GM18520 (cell line): ENCODE results near the gene CXCL8.
"Not testable (repeated sequence)": the region's sequence is repeated elsewhere in the genome, so short reads cannot be mapped to it uniquely, and the experiment has no call there.

ENCODE experiments used
- ATAC-seq: cut with Tn5 transposase; IDR thresholded peaks from one replicate; pipeline ENCODE4 v1.9.1; 2021; ENCODE audit not compliant: unreplicated experiment

CXCL8 gene

DNA sequence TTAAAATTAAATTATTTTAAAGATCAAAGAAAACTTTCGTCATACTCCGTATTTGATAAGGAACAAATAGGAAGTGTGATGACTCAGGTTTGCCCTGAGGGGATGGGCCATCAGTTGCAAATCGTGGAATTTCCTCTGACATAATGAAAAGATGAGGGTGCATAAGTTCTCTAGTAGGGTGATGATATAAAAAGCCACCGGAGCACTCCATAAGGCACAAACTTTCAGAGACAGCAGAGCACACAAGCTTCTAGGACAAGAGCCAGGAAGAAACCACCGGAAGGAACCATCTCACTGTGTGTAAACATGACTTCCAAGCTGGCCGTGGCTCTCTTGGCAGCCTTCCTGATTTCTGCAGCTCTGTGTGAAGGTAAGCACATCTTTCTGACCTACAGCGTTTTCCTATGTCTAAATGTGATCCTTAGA, at the start of gene CXCL8:
Gene CXCL8 (plus strand): TSS at position 217 of the 426 bp plus-strand sequence. CDS start 90 bp downstream, at position 307.
- ATAC-seq: no peak

DNA sequence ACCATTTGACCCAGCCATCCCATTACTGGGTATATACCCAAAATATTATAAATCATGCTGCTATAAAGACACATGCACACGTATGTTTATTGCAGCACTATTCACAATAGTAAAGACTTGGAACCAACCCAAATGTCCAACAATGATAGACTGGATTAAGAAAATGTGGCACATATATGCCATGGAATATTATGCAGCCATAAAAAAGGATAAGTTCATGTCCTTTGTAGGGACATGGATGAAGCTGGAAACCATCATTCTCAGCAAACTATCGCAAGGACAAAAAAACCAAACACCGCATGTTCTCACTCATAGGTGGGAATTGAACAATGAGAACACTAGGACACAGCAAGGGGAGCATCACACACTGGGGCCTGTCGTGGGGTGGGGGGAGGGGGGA, 49.2 kb upstream of the CXCL8 start:
- ATAC-seq: not testable (repeated sequence)

DNA sequence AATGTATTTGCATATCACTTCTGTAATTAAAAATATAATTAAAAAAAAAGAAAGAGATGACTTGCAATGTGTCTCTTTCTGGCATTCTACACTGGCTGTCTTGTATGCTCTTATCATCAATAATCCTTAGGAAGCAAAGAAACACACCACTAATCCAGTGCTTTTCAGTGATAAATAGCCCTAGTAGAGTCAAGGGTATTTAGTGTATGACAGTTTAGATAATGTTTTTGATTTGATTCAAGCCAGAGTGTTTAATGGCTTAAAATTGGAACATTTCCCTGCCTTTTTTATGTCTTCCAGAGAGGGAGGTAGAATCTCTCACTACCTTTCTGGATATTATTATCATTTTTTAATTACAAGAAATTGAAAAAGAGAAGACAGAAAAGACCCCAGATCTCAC, 48.6 kb upstream of the CXCL8 start:
- no peak for ATAC-seq

- ATAC-seq: no peak
Observed at GRCh38 chr4:73692254-73692653, 48.1 kb upstream of the CXCL8 start.

- no peak for ATAC-seq
Observed at GRCh38 chr4:73692701-73693100, 47.7 kb upstream of the CXCL8 start.

- no peak for ATAC-seq
Observed at GRCh38 chr4:73693811-73694210, 46.6 kb upstream of the CXCL8 start.

DNA sequence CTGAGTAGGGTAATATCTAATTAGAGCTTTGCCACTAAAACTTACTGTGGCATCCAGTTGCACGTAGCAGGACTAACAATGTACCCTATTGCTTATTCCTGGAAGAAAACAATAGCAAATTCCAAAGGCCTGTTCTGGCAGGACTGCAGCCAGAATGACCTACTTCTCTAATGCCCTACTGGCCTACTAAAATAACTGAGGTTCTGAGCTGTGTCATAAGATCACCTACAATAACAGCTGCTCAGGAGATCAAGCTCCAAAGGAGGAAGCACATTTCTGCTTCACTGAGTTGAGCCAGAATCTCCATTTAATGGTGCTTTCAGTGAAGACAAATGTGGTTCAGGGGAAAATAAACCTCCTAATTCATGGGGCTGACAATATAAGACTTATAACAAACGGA, 42.2 kb upstream of the CXCL8 start:
- ATAC-seq: no peak

DNA sequence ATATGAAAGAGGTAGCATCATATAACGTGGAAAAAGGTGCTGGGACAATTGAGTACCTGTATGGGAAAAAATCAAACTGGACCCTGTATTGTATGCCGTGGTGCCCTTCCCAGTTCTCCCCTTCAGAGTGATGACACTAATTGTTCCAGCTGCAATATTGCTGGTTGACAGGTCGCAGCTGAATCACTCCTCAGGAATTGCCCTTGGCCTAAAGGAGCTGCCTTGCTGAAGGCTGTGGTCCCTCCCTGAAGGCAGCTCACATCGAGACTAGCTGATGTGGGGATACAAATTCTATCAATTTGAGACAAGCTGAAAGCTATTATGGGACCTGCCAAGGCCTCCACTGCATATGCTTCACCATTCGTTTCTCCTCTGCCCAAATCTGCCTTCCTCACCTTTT, 39.3 kb upstream of the CXCL8 start:
- ATAC-seq: no peak

DNA sequence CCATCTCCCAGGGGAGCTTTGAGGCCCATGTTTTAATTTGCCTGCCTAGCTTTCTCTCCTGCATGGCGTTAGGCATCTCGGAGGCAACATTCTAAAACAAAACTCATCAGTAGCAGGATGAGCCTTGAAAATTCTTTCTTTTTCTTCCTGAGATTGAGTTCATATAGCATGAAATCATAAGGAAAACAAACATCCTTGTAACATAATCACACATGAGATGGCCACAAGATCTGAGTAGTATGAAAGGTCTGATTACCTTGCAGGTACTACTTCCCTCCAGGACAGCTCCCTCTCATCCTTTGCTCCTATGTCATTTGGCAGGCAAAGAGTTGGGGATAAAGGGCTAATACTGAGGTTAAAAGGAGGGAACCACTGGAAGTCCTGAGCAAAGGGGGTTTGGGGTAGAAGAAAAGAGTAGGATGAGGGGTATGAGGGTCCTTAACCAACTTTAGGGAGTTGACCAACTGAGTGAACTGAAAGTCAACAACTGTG, 37.5 kb upstream of the CXCL8 start:
- no peak for ATAC-seq

DNA sequence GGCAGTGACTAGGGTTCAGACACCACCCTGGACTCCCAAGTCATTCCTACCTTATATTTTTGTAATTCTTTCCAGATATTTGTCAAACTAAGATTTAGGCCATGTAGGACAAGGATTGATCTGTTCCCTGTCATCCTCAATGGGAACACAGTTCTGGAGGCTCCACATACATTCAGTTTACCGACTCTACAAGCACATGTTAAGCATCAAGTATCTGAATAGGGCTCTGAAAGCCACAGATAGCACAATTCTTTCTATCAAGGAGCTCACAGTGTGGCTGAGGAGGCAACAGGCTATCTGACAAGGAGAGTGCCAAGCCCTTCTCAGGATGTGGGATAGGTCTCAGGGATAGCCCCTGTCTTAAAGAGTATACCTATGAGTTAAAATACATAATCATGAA, 37.0 kb upstream of the CXCL8 start:
- no peak for ATAC-seq

GRCh38 chr4:73704314-73705055, 35.9 kb upstream of the CXCL8 start:
- ATAC-seq: peak; percentile 42

GRCh38 chr4:73705056-73705432, 35.3 kb upstream of the CXCL8 start:
- ATAC-seq: no peak

- no peak for ATAC-seq
Observed at GRCh38 chr4:73705721-73706120, 34.6 kb upstream of the CXCL8 start.

- no peak for ATAC-seq
Observed at GRCh38 chr4:73706811-73707210, 33.6 kb upstream of the CXCL8 start.

GRCh38 chr4:73707269-73707875, 33.0 kb upstream of the CXCL8 start:
- no peak for ATAC-seq

GRCh38 chr4:73707918-73708577, 32.3 kb upstream of the CXCL8 start:
- ATAC-seq: no peak

GRCh38 chr4:73709451-73710033, 30.8 kb upstream of the CXCL8 start:
- no peak for ATAC-seq

GRCh38 chr4:73710094-73710493, 30.3 kb upstream of the CXCL8 start:
- no peak for ATAC-seq

DNA sequence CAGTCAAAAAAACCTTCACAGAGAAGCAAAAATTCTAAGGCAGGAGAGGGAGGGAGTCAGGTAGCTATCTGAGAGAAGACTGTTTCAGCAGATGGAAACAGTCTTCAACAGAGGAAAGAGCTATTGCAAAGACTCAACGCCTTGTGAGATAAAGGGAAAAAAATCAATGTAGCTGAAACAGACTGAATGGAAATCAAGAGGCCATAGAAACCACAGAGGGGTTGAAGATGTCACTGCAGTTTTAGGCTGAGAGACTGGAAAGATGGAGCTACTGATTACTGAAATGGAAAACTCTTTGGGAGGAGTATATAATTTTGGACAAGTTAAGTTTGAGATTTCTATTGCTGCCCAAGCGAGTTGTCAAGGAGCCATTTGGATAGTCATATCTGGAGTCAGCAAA, 28.4 kb upstream of the CXCL8 start:
- ATAC-seq: no peak

- ATAC-seq: no peak
Observed at GRCh38 chr4:73713650-73714049, 26.7 kb upstream of the CXCL8 start.

- ATAC-seq: no peak
Observed at GRCh38 chr4:73714647-73715046, 25.7 kb upstream of the CXCL8 start.

GRCh38 chr4:73715659-73716058, 24.7 kb upstream of the CXCL8 start:
- no peak for ATAC-seq
